GM13977 (cell line): ENCODE data around the gene SET.

Experiments
- DNase-seq: peaks from one replicate; pipeline ENCODE4 v3.0.0; 2012; ENCODE audit warnings: low spot score
- CTCF ChIP-seq: IDR thresholded peaks from 2 replicates; pipeline ENCODE4 v1.5.1; 2012; ENCODE audit warnings: mild to moderate bottlenecking, control low read depth; ENCODE audit not compliant: insufficient read depth; ENCODE audit errors: extremely low read depth, missing control alignments
- in situ Hi-C: fragments of 300-500 bp; cut with MboI; formaldehyde crosslinking; loops from one replicate; pipeline ENCODE4 v1.12.0; 2022; ENCODE audit warnings: low sequenced_read_pairs, low pct_unique_long_range_greater_than_20kb, mixed read lengths, inconsistent platforms; ENCODE audit not compliant: unreplicated experiment

Gene SET

GRCh38 chr9:128719919-128720605 is 31.0 kb downstream of the SET start:
- in situ Hi-C loops, result no loop called here
- no peak for DNase-seq
- TF ChIP-seq CTCF, result no peak

GRCh38 chr9:128720841-128721486 is 31.9 kb downstream of the SET start:
- in situ Hi-C loops, result no loop called here

GRCh38 chr9:128721487-128722010 is 32.5 kb downstream of the SET start:
- in situ Hi-C loops, result no loop called here

More at GRCh38 chr9:128720841-128721486, 31.9 kb downstream of the SET start:
- TF ChIP-seq CTCF, result no peak
- no peak for DNase-seq

GRCh38 chr9:128722380-128723351 is 33.6 kb downstream of the SET start:
- in situ Hi-C loops, result no loop called here
- TF ChIP-seq CTCF, result no peak
- DNase-seq, result no peak

More at GRCh38 chr9:128721487-128722010, 32.5 kb downstream of the SET start:
- no peak for TF ChIP-seq CTCF
- no peak for DNase-seq

- in situ Hi-C loops, result no loop called here
- no peak for DNase-seq
- TF ChIP-seq CTCF, result no peak
These were observed 34.4 kb downstream of the SET start for GRCh38 chr9:128723352-128723865.
